Activated CD8-positive, alpha-beta memory T cell treated with anti-CD3 and anti-CD28 coated beads, Interleukin-2, amount 50 U/mL, for 1 hour (primary cell): ENCODE results near the gene COPA.
"Not testable (repeated sequence)": the region's sequence is repeated elsewhere in the genome, so short reads cannot be mapped to it uniquely, and the experiment has no call there.

Source experiments
- DNase-seq: peaks from one replicate; pipeline ENCODE4 v3.0.0-alpha.2; 2020; ENCODE audit errors: extremely low read depth

Gene COPA

DNA sequence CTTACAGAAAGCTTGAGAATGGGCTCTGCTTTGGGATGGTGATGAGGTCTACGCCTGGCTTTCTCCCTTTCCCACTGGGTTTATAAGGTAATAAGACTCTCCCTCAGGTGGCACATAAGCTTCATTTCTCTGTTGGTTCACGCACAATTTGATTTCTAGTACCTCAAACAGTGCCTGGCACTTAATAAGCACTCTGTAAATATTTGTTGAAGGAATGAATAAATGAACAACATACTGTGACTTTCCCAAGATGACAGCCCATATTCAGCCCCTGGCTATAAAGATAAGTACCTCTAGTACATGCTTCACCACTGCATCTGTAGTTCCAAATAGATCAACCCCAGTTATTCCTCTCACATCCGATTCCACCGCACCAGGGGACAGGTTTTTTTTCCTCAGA, 17.8 kb downstream of the COPA start:
- no peak for DNase-seq

DNA sequence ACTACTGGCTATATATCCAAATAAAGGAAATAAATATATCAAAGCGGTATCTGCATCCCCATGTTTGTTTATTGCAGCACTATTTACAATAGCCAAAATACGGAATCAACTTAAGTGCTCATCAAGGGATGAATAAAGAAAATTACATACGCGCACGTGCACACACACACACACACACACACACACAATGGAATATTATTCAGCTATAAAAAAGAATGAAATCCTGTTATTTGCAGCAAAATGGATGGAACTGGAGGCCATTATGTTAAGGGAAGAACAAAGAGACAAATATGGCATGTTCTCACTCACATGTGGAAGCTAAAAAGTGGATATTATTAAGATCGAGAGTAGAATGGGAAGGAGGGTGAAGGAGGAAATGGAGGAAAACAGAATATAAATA, 20.2 kb downstream of the COPA start:
- no peak for DNase-seq

DNA sequence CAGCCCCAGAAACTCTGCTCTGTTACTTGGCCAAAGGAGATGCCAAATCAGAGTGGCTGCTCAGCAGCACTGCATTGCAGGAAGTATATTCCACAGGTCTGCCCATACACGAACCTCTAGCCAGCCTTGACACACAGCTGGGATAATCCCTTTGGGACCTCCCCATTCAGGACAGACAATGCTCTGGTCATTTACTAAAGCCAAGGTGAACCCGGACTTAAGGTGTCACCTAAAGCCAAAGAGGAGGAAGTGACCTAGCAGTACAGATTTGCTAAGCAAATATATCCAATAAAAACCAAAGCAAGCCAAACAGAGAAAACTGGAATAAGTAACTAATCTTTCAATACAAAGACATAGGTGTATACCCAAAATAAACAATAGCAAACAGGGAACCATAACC, 27.7 kb downstream of the COPA start:
- no peak for DNase-seq

DNA sequence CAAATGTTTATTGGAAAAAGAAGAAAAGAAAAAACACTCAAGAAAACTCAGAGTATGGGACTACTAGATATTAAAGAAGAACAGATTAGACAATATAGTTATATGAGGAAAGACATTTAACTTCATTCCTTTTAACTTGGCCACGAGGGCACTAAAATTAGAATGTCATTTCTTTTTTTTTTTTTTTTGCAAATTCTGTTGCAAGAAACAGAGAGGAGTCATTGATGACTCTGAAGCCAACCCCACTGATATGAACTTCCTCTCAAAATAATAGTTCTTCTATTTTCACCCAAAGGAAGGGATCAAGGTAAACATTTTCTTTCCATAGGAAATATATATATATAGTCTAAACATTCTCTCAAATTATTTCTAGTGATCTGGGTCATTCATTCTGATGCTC, 33.5 kb downstream of the COPA start:
- DNase-seq, result no peak

DNA sequence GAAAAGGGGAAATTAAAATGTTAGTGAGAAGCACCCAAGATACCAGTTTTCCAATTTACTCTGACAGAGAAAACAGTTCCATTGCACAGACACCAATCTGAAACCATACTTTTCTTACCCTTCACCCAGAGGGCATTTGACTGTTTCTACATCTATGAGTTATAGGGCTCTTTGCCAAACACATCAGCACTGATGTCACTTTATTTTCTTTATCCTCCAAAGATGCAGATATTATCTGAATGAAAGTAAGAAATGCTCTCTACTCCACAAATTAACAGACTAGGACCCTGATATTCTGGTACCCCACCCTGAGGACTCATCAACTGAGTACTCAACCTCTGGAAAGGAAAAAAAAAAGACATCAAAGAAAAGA, 33.9 kb downstream of the COPA start:
- no peak for DNase-seq

DNA sequence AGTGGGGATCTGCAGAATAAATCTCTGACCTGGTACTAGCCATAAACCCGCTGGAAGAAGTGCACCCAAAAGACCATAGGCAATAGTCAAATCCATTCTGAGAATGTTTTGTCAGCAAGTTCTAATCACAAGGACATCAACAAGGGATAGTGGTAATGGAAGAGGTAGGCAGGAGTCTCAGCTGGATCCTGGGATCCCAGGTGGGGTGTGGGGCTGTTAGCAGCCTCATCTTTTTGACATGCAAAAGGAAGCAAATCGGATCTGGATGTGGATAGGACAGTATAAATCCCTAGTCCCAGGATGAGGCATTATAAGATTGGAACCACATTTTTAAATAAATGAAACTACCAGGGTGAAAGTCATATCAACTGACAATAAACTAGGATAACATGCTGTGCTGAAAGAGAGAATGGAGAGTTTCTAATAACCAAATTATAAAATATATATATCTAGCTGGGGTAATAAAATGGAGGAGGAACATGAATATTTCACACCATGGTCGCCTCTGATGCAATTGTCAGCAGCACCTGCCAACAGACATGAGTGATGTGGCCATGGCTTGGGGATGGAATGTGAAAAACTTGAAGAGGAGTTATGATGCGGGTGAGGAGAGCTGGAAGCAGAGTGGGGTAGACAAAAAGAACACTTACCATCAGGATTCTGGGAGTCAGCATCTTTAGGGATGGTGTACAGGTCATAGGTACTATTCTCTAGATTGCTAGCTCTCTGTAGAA, 34.4 kb downstream of the COPA start:
- no peak for DNase-seq

DNA sequence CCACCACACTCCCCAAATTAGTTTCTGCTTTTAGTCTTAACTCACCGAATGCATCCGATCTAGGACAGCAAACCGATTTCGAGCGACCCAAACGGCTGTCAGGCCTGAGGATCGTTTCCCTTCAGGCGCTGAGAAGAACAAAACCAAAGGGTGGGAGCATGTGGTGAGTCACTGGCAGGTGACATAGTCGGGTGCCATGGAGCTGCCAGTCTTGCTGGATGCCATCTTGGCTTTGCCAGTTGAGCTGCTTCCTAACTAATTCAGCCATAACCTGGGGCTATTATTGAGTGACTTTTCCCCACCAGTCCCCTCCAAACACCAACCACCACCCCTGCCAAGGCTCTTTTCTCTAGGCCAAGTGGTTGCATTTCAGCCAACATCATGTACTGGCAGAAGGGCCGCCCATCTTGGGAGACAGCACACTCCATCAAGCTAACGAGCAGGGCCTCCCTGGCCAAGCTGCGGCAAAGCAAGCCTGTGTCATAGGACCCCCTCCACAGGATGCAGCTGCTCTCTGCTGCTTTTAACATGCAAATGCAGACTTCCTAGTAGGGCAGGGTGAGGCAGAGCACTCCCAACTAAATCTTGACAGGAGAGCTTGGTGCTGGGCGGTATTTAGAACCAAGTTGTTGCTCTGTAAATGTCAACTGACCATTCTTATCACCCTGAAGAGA, 35.8 kb downstream of the COPA start:
- no peak for DNase-seq

DNA sequence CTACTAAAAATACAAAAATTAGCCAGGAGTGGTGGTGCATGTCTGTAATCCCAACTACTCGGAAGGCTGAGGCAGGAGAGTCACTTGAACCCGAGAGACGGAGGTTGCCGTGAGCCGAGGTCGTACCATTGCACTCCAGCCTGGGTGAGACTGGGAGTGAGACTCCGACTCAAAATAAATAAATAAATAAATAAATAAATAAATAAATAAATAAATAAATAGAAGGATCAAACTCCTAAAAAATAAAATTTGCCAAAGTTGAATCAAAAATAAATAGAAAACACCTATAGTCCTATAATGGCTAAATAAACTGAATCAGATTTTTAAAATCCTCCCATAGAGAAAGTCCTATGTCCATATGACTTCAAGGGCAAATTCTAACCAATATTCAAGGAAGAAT, 42.9 kb downstream of the COPA start:
- no peak for DNase-seq

DNA sequence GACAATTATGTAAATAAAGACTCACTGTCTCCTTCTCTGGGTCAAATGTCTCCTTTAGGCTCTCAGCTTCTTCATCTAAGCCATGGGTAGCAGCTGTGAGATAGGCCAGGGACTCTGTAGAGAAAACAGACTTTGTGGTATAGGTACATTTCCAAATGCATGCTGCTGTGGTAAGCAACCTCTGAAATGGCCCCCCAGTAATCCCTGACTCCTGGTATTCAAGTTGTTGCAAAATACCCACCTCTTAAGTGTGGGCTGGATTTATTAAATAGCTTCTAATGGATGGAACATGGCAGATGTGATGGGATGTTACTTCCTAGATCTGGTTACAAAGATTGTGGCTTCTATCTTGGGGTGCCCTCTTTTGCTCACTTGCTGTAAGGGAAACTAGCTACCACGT, 47.0 kb downstream of the COPA start:
- DNase-seq, result no peak

DNA sequence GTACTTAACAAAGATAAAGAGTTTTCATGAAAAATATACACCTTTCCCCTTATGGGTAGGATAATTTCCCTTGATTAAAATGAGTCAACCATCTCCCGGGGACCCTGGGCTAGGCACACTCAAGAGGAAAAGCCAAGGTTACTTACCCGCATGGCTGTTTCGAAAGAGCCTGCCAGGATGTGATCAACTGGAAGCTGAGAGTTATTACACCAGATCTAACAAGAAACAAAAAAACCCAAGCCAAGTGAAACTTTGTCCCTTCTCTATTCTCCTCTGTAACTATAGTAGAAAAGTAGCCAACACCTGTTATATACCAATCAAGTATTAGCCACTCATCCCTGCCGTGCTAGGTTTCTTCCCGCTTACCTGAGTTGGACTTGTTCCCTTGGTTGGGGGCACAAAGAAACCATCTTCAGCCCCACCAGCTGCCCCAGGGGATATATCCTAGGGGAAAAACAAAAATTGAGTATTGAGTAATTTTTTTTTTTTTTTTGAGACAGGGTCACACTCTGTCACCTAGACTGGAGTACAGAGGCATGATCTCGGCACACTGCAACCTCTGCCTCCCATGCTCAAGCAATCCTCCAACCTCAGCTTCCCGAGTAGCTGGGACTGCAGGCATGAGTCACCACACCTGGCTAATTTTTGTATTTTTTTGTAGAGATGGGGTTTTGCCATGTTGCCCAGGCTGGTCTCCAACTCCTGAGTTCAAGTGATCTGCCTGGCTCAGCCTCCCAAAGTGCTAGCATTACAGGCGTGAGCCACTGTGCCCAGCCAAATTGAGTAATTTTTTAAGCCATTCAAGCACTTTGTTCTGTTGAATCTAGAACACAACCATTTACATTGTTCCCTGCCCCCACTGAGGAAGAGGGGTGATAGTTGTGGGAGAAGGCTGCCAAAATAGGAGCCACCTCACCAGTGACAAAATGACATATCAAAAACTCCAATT, 49.8 kb downstream of the COPA start:
- DNase-seq, result no peak

DNA sequence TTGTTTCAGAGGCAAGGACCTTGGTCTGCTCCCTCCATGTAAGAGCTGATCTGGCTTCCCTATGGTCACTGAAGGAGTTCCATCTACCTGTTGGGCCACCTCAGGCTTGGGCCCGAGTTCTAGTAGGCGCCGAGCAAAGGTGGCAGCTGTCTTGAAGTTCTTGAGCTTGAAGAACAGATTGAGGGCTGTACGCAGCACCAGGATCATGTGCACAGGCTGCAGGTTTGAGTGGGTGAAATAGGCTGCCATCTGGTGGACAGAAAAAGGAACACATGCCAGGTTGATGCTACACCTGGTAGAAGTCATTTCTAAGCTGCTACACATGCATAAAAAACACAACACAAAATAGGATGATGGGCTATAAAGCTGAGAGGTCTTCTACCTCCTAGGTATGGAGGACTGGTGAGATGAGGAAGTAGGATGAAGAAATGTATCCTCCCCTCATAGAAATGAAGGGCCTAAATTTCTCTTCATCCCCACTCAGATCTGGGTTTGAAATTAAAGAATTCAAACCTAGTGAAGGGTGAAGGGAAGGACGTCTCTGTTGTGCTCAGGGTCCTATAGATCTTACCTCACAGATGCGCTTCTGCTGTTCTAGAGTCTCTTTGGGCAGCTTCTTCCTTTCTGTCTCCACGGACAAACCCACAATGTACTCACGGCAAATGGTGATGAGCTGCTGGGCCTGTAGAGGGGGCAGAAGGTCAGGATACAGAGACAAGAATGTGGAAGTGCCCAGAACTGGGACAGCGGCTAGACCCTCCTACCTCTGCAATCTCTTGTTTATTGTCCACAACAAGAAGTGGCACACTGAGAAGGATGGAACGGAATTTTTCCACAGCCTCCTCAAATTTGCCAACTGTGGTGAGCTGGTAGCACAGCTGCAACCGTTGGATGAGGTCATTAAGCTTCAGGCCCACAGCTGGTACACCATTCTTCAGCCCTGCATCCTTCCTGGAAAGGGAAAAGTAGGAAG, 51.5 kb downstream of the COPA start:
- peak; percentile 20 for DNase-seq

DNA sequence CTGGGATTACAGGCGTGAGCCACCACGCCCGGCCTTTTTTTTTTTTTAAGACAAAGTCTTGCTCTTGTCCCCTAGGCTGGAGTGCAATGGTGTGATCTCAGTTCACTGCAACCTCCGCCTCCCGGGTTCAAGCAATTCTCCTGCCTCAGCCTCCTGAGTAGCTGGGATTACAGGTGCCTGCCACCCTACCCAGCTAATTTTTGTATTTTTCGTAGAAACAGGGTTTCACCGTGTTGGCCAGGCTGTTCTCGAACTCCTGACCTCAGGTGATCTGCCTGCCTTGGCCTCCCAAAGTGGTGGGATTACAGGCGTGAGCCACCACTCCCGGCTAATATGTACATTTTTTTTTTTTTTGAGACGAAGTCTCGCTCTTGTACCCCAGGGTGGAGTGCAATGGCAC, 55.3 kb downstream of the COPA start:
- not testable (repeated sequence) for DNase-seq

DNA sequence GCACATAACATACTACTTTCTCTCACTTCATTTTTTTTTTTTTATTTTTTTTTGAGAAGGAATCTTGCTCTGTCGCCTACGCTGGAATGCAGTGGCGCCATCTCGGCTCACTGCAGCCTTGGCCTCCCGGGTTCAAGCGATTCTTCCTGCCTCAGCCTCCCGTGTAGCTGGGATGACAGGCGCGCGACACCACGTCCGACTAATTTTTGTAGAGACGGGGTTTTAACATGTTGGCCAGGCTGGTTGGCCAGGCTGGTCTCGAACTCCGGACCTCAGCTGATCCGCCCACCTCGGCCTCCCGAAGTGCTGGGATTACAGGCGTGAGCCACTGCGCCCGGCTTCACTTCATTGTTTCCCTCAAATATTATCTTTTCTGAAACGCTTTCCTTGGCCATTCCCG, 57.5 kb downstream of the COPA start:
- DNase-seq, result no peak

DNA sequence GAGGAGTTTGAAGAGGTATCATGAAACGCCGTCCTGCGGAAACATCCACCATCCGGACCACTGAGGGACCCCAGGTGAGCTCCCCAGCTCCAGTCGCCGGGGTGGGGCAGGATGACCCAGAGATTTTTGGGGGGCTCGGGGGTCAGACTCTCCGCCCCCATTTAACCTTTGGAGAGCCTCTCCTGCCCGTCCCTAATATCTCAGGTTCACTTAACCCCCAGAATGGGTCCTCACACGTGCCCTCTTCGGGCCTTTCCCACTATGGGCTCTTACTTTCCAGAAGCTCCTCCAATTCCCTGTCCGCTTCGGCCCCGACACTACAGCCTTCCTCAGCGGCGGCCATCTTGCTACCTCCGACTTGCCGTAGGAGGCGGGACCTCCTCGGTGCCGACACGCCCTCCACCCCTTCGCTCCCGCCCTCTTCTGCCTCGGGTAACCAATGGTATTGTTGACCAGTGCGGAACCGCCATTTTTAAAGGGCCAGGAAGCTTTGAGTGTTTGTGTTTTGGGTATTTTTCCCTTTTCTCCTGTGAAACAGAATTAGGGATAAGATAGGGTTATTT, 58.2 kb downstream of the COPA start, which contains the start of gene PEX19:
Gene PEX19 (minus strand): TSS at position 352 of the 563 bp plus-strand sequence. CDS start 9 bp downstream, at position 343.
- DNase-seq, result peak; percentile 82

DNA sequence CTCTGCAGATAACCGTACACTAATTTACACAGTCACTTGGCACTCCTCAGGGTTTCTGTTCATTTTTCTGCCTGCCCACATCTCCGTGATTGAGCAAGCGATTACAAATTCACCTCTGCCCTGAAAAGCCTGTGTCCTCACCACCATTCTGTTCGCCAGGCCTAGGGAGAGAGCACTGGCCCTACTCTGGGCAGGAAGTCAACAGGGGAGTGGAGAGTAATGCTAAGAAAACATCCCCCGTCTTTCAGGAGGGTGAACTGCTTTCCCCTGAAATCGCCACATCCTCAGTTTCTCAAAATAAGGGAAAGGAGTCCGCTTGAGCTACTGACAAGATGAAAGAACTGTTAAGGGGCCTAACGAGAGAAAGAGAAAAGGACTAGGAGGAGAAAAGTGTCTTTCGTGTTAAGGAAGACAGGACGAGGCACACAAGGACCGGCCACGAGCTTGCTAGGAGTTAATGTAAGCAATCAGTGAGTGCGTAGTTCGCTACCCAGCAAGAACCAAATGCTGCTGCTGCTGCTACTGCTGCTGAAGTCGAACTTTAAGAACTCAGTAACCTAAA, 58.7 kb downstream of the COPA start:
- no peak for DNase-seq

DNA sequence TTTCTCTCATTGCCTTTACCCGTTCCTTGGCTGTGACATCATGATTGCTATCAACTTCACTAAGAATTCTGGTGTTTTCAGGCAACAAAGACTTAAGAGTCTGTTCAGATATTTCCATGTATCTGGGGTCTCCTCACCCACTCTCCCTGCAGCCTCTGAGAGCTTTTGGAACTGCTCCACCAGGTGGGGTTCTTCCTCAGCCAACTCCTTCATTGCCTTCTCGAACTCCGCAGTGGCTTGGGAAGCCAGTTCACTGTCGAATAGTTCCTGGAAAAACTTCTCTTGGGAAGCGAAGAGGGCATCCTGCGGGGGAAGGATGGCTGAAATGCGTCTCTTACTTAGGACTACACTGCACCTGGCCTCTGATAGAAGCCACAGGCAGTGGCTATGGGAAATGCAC, 60.2 kb downstream of the COPA start:
- no peak for DNase-seq

DNA sequence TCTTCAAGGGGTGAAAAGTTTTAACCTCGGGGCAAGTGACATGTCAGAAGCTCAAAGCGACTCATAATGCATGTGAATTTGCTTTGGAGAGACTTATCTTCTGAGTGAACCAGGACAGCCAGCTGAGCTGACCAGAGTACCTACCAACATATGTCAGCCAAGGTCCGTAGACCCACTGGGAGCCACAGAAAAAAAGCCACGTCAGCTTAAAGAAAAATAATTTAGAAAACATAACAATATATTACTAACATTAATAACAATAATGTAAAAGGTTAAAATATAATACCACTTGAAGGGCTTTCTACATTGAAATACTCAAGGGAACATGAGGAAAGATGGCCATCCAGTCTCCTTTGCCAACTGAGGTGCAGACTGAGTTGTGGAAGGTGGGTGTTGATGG, 65.1 kb downstream of the COPA start:
- DNase-seq, result no peak

DNA sequence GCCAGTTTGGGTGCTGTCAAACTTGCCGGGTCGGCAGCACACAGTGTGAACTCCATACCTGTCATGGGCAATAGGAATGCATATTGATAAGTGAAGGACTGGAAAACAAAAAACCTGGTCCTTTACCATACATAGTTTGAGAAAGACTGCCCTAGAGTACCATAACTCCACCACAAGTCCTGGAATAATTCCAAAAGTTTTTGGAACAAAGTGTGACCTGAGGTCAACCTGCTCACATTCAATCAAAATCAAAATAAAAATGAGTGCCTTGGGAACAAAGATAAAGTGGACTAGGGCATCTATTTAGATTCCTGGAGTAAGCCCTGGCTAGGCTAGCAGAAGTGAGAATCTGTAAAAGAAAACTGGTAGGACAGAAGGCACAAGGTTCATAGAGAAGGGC, 65.7 kb downstream of the COPA start:
- no peak for DNase-seq

DNA sequence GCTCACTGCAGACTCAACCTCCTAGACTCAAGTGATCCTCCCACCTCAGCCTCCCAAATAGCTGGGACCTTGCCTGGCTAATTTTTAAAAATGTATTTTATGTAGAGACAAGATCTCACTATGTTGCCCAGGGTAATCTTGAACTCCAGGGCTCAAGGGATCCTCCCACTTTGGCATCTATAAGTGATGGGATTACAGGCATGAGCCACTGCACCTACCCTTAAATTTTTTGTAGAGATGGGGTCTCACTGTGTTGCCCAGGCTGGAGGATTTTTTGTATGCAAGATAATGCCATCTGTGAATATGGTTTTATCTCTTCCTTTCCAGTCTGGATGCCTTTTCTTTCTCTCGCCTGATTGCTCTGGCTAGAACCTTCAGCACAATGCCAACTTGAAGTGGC, 72.0 kb downstream of the COPA start:
- no peak for DNase-seq

DNA sequence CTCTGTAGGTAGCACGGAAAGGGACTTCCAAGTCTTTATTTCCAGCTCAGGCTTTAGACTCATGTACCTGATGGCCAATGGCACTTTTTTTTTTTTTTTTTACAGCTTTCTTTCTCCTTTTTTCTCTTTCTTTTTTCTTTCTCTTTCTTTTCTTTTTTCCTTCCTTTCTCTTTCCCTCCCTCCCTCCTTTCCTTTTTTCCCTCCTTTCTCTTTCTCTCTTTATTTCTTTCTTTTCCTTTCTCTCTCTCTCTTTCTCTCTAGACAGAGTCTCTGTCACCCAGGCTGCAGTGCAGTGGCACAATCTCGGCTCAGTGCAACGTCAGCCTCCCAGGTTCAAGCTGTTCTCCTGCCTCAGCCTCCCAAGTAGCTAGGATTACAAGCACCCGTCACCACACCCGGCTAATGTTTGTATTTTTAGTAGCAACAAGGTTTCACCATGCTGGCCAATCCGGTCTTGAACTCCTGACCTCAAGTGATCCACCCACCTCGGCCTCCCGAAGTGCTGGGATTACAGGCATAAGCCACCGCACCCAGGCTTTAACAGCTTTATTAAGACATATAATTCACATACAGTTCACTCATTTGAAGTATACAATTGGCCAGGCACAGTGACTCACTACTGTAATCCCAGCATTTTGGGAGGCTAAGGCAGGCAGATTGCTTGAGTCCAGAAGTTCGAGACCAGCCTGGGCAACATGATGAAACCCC, 75.6 kb downstream of the COPA start:
- no peak for DNase-seq
